HEK293T (cell line): ENCODE results near the gene TTLL4.

Experiments used
- CTCF ChIA-PET: fragments of 350-600 bp; formaldehyde crosslinking; extraction: SDS; loops from one replicate; lab custom pipeline; 2021; ENCODE audit warnings: antibody characterized with exemption, inconsistent platforms; lab: Yijun Ruan, JAX
- POLR2A ChIA-PET: fragments of 350-600 bp; formaldehyde crosslinking; extraction: SDS; loops from one replicate; lab custom pipeline; 2020; ENCODE audit warnings: antibody characterized with exemption, inconsistent platforms; lab: Yijun Ruan, JAX
- DNase-seq: peaks from one replicate; pipeline ENCODE4 v3.0.0; 2012; ENCODE audit warnings: mixed read lengths; ENCODE audit errors: extremely low spot score
- ARNT ChIP-seq: fragments of 450-650 bp; IDR thresholded peaks from 2 replicates; pipeline ENCODE4 v1.6.1; 2017; ENCODE audit warnings: mild to moderate bottlenecking
- BHLHE40 ChIP-seq: fragments of 450-650 bp; IDR thresholded peaks from 2 replicates; pipeline ENCODE4 v1.6.1; 2016; ENCODE audit warnings: mild to moderate bottlenecking, moderate library complexity, borderline replicate concordance
- CTBP1 ChIP-seq: fragments of 450-650 bp; IDR thresholded peaks from 2 replicates; pipeline ENCODE4 v1.6.1; 2016; ENCODE audit warnings: borderline replicate concordance
- ELF4 ChIP-seq: fragments of 450-650 bp; IDR thresholded peaks from 2 replicates; pipeline ENCODE4 v1.6.1; 2017; ENCODE audit warnings: antibody characterized with exemption
- FOXA1 ChIP-seq: fragments of 450-650 bp; IDR thresholded peaks from 2 replicates; pipeline ENCODE4 v1.6.1; 2016; ENCODE audit warnings: mild to moderate bottlenecking
- FOXK2 ChIP-seq: fragments of 450-650 bp; IDR thresholded peaks from 2 replicates; pipeline ENCODE4 v1.6.1; 2016; ENCODE audit warnings: mild to moderate bottlenecking
- FOXM1 ChIP-seq: fragments of 450-650 bp; IDR thresholded peaks from 2 replicates; pipeline ENCODE4 v1.6.1; 2017; ENCODE audit warnings: mild to moderate bottlenecking, borderline replicate concordance
- HDGF ChIP-seq: fragments of 450-650 bp; IDR thresholded peaks from 2 replicates; pipeline ENCODE4 v1.6.1; 2017; ENCODE audit warnings: antibody characterized with exemption, borderline replicate concordance
- L3MBTL2 ChIP-seq: fragments of 450-650 bp; conservative IDR thresholded peaks from 2 replicates; pipeline ENCODE4 v1.6.1; 2016; ENCODE audit warnings: mild to moderate bottlenecking
- LEF1 ChIP-seq: fragments of 450-650 bp; IDR thresholded peaks from 2 replicates; pipeline ENCODE4 v1.6.1; 2017; ENCODE audit warnings: mild to moderate bottlenecking, borderline replicate concordance
- NFRKB ChIP-seq: fragments of 450-650 bp; IDR thresholded peaks from 2 replicates; pipeline ENCODE4 v1.6.1; 2016; ENCODE audit warnings: mild to moderate bottlenecking, moderate library complexity
- SP1 ChIP-seq: fragments of 450-650 bp; IDR thresholded peaks from 2 replicates; pipeline ENCODE4 v1.6.1; 2017
- SUZ12 ChIP-seq: fragments of 450-650 bp; IDR thresholded peaks from 2 replicates; pipeline ENCODE4 v1.6.1; 2016; ENCODE audit warnings: mild to moderate bottlenecking
- TARDBP ChIP-seq: fragments of 450-650 bp; IDR thresholded peaks from 2 replicates; pipeline ENCODE4 v1.6.1; 2016
- ZNF384 ChIP-seq: fragments of 450-650 bp; IDR thresholded peaks from 2 replicates; pipeline ENCODE4 v1.6.1; 2016
- TF ChIP-seq, protein P1 (sequence below): fragments of 450-650 bp; IDR thresholded peaks from 2 replicates; pipeline ENCODE4 v1.6.1; 2016

TTLL4 gene

DNA sequence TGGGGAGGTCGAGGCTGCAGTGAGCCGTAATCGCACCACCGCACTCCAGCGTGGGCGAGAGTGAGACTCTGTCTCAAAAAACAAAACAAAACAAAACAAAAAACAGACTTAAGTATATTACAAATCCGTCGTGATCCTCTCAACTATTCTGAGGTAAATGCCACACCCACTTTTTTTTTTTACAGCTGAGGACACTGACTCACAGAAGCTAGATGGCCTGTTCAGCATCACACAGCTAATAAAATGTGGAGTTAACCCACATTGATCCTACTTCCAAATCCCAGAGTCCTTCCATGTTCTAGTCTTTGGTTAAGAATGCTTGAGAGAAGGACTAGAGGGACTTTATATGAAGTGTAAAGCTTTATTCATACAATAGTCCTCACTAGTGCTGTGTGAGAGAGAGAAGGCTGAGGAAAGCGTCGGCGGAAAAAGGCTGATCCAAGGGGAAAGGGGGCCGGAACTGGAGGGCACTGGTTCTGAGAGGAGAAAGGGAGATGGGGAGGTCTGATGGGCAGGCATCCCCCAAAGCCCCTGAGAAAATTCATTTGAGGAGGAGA, 39.5 kb upstream of the TTLL4 start:
- DNase-seq, result no peak

GRCh38 chr2:218671654-218672566, 38.7 kb upstream of the TTLL4 start, which contains the start of the genes RNF25 and STK36:
RNF25 (minus strand) TSS chr2:218672002; CDS start chr2:218671970, 32 bp downstream.
STK36 (plus strand) TSS chr2:218672086; CDS start chr2:218672830, 744 bp downstream.
- TF ChIP-seq TARDBP (no peak), FOXM1 (no peak), ARNT (no peak), NFRKB (no peak), FOXK2 (no peak), LEF1 (no peak), FOXA1 (no peak), BHLHE40 (no peak), ELF4 (peak; percentile 44; the same call in 1 of the 2 replicates), L3MBTL2 (no peak), ZNF384 (no peak), SUZ12 (no peak), CTBP1 (no peak), SP1 (no peak), HDGF (no peak)
- TF ChIP-seq, protein P1, sequence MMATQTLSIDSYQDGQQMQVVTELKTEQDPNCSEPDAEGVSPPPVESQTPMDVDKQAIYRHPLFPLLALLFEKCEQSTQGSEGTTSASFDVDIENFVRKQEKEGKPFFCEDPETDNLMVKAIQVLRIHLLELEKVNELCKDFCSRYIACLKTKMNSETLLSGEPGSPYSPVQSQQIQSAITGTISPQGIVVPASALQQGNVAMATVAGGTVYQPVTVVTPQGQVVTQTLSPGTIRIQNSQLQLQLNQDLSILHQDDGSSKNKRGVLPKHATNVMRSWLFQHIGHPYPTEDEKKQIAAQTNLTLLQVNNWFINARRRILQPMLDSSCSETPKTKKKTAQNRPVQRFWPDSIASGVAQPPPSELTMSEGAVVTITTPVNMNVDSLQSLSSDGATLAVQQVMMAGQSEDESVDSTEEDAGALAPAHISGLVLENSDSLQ, result peak; percentile 35; the same call in 1 of the 2 replicates
- ChIA-PET CTCF (interaction anchor here (0.5 to 1.7 kb wide), 6 partner anchors 12 to 176 kb away, joined by 3 to 7 read pairs (median 4); partner anchors contain the start of genes BCS1L and ZNF142), POLR2A (interaction anchor here (0.9 to 4.1 kb wide), 7 partner anchors 9 to 64 kb away, joined by 3 to 39 read pairs (median 3); partner anchors contain the start of genes BCS1L, PLCD4 and ZNF142)
- peak; percentile 94 for DNase-seq

More for the DNA sequence above, 39.5 kb upstream of the TTLL4 start:
- POLR2A ChIA-PET, result interaction anchor here (0.9 to 4.1 kb wide), 6 partner anchors 8 to 63 kb away, joined by 3 to 39 read pairs (median 4); partner anchors contain the start of genes BCS1L, PLCD4 and ZNF142
- CTCF ChIA-PET, result interaction anchor here (0.5 to 1.7 kb wide), 5 partner anchors 12 to 176 kb away, joined by 3 to 7 read pairs (median 4); partner anchors contain the start of genes BCS1L and ZNF142
- TF ChIP-seq NFRKB, result no peak
- TF ChIP-seq ELF4, result no peak
- no peak for TF ChIP-seq TARDBP
- no peak for TF ChIP-seq SUZ12
- TF ChIP-seq L3MBTL2, result no peak
- TF ChIP-seq HDGF, result no peak
- no peak for TF ChIP-seq FOXK2
- TF ChIP-seq ARNT, result no peak
- TF ChIP-seq FOXA1, result no peak
- TF ChIP-seq, protein P1, result no peak
- no peak for TF ChIP-seq SP1
- no peak for TF ChIP-seq BHLHE40
- TF ChIP-seq LEF1, result no peak
- no peak for TF ChIP-seq CTBP1
- TF ChIP-seq ZNF384, result no peak
- TF ChIP-seq FOXM1, result no peak

- CTCF ChIA-PET, result no interaction called here
- no peak for TF ChIP-seq ARNT
- TF ChIP-seq NFRKB, result no peak
- TF ChIP-seq ZNF384, result no peak
- TF ChIP-seq ELF4, result no peak
- no peak for TF ChIP-seq LEF1
- TF ChIP-seq FOXK2, result no peak
- TF ChIP-seq, protein P1, result no peak
- TF ChIP-seq L3MBTL2, result no peak
- TF ChIP-seq SUZ12, result no peak
- TF ChIP-seq BHLHE40, result no peak
- no peak for TF ChIP-seq CTBP1
- TF ChIP-seq HDGF, result no peak
- no peak for TF ChIP-seq TARDBP
- TF ChIP-seq SP1, result no peak
- no peak for TF ChIP-seq FOXM1
- no peak for TF ChIP-seq FOXA1
- no peak for DNase-seq
- POLR2A ChIA-PET, result no interaction called here
Observed at GRCh38 chr2:218679119-218679518, 31.5 kb upstream of the TTLL4 start.

GRCh38 chr2:218680061-218680460, 30.6 kb upstream of the TTLL4 start:
- no peak for TF ChIP-seq BHLHE40
- no peak for TF ChIP-seq FOXA1
- TF ChIP-seq TARDBP, result no peak
- TF ChIP-seq, protein P1, result no peak
- no peak for TF ChIP-seq LEF1
- no peak for TF ChIP-seq ELF4
- TF ChIP-seq CTBP1, result no peak
- TF ChIP-seq SUZ12, result no peak
- TF ChIP-seq FOXM1, result no peak
- no peak for TF ChIP-seq NFRKB
- no peak for TF ChIP-seq L3MBTL2
- TF ChIP-seq HDGF, result no peak
- no peak for TF ChIP-seq ZNF384
- TF ChIP-seq FOXK2, result no peak
- TF ChIP-seq SP1, result no peak
- TF ChIP-seq ARNT, result no peak
- ChIA-PET POLR2A (no interaction called here), CTCF (no interaction called here)
- DNase-seq, result no peak

DNA sequence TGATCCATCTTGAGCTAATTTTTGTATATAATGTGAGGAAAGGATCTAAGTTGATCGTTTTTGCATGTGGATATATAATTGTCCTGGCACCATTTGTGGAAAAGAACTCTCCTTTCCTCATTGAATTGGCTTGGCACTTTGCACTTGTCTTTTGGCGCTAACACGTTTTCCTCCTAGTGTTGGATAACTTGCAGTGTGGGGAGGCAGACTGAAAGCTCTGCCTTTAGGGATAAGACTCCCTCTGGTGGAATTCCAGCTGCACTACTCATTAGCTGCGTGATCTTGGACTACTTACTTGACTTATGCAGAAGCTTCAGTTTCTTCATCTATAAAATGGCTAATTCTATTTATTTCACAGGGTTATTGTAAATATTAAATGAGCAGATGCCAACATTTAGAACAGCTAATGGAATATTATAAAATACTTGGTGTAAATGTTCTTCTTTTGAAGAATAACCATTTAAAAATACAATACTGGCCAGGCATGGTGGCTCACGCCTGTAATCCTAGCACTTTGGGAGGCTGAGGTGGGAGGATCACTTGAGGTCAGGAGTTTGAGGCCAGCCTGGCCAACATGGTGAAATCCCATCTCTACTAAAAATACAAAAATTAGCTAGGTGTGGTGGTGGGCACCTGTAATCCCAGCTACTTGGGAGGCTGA, 23.1 kb upstream of the TTLL4 start:
- POLR2A ChIA-PET, result interaction anchor here (1.0 to 2.1 kb wide), 2 partner anchors 23 to 29 kb away, joined by 4 to 20 read pairs; partner anchors contain the start of genes BCS1L, TTLL4 and ZNF142

More for the DNA sequence above, 23.1 kb upstream of the TTLL4 start:
- DNase-seq, result peak; percentile 81
- CTCF ChIA-PET, result interaction anchor here (0.6 to 2.0 kb wide), 12 partner anchors 10 to 163 kb away, joined by 3 to 15 read pairs (median 4); partner anchors contain the start of genes BCS1L, PLCD4, RNF25 and STK36
